Measurements from ENCODE around the gene LLGL2.

GRCh38 chr17:75552425-75553294, 27.2 kb downstream of the LLGL2 start:
- TF ChIP-seq CTCF (IDR thresholded peaks at IDR 0.05) (no peak), POLR2A (IDR thresholded peaks at IDR 0.05) (no peak)
